GM19035 (cell line): ENCODE results near the gene IFNA6.
"Not testable (repeated sequence)": the region's sequence is repeated elsewhere in the genome, so short reads cannot be mapped to it uniquely, and the experiment has no call there.

Source experiments
- ATAC-seq: cut with Tn5 transposase; IDR thresholded peaks from one replicate; pipeline ENCODE4 v1.9.1; 2021; ENCODE audit not compliant: unreplicated experiment

The IFNA6 gene

DNA sequence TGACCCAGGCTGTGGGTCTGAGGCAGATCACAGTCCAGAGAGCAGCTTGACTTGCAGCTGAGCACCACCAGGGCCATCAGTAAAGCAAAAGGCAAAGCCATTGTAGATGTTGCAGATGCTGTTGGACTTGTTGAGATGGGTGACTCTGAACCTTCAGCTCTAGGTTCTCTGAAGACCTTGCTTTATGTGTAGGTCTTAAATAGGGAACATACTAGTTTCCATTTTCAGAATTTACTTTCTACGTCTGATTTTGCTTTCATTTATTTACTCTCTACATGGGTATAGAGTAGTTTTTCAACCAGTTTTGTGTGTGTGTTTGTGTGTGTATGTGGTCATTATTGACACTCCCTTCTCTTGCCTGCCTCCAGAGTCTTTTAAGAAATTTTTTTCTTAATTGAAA lies at the start of gene IFNA6:
TSS of gene IFNA6 (minus strand) at position 101 of the 400 bp plus-strand sequence. CDS start at position 101, 0 bp downstream.
- no peak for ATAC-seq

- ATAC-seq = no peak
Measured at GRCh38 chr9:21399956-21400355, 49.3 kb upstream of the IFNA6 start.

- no peak for ATAC-seq
Measured at GRCh38 chr9:21398955-21399489, 48.3 kb upstream of the IFNA6 start.

DNA sequence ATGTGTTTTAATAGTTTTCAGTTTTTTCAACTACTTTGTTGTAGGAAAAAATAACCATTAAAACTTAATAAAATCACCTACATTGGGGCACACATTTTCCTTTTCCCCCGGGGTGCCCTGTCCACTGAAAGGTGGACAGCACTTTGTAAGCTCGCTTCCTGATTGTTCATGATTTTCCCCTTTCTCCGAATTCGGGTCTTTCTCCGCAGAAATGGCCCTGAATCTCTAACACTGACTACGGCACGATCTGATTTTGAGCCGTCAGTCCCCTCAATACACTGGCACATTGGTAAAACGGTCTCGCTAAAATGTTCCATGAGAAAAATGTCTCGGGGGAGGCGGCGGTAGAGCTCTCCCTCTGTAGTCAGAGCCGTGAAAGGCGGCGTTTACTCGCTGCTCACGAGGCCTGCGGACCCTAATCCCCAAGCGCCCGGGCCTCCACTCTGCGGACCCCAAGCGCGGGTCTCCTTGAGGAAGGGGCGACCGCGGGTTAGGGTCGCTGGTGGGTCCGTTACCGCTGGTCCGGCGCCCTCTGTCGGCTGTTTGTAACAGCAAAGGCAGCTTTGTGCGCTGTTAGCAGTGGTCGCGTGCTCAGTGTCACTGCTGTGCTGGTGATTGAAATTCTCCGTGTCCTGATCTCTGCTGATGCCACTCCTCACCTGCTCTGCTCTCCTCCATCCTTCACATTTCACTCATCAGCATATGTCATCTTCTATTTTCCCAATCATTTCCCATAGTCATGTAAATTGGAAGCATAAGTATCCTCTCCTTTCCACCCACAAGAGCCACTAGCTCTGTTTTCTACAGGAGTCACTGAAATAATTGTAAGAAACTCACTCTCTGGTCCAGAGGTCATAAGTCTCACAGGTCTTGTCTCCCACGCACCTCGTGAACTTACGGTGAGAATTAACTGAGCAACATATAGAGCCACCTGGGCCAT lies 45.4 kb upstream of the IFNA6 start:
- peak; percentile 76 for ATAC-seq

DNA sequence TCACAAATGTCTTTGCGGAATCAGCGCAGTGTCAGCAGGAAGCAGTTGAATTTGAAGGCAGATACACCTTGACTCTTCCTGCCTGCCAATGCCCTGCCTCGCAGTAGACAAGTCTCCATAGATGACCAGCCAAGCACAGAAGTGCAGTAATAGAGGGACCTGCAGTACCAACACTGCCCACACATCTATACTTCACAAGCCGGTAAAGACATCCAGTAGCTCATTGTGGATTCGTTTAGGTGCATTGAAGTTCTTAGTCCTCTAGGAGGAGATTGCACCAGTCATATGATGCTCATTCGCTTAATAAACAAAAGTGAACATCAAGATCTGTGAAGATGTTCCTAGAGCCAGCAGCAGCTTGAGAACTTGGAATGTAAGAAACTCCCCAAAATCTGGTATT lies 41.6 kb upstream of the IFNA6 start:
- ATAC-seq = peak; percentile 79

- no peak for ATAC-seq
Measured at GRCh38 chr9:21385131-21385670, 34.5 kb upstream of the IFNA6 start, which contains the start of gene IFNA2. TSS of gene IFNA2 (minus strand) at chr9:21385398. CDS start at chr9:21385329, 69 bp downstream.

- ATAC-seq = no peak
Measured at GRCh38 chr9:21383627-21384026, 32.9 kb upstream of the IFNA6 start.

- peak; percentile 99 for ATAC-seq
Measured at GRCh38 chr9:21381448-21382339, 31.0 kb upstream of the IFNA6 start.

GRCh38 chr9:21371467-21371866 lies 20.8 kb upstream of the IFNA6 start:
- not testable (repeated sequence) for ATAC-seq

- no peak for ATAC-seq
Measured at GRCh38 chr9:21367957-21368356, 17.3 kb upstream of the IFNA6 start, which contains the start of gene IFNA13. TSS of gene IFNA13 (minus strand) at chr9:21368057. CDS start at chr9:21368010, 47 bp downstream.

- not testable (repeated sequence) for ATAC-seq
Measured at GRCh38 chr9:21367169-21367568, 16.5 kb upstream of the IFNA6 start.

GRCh38 chr9:21362287-21362686 lies 11.6 kb upstream of the IFNA6 start:
- no peak for ATAC-seq

GRCh38 chr9:21357479-21358460 lies 7.1 kb upstream of the IFNA6 start:
- ATAC-seq = peak; percentile 89

- no peak for ATAC-seq
Measured at GRCh38 chr9:21348430-21348970, 2.2 kb downstream of the IFNA6 start.

- no peak for ATAC-seq
Measured at GRCh38 chr9:21340735-21341134, 10.0 kb downstream of the IFNA6 start.

DNA sequence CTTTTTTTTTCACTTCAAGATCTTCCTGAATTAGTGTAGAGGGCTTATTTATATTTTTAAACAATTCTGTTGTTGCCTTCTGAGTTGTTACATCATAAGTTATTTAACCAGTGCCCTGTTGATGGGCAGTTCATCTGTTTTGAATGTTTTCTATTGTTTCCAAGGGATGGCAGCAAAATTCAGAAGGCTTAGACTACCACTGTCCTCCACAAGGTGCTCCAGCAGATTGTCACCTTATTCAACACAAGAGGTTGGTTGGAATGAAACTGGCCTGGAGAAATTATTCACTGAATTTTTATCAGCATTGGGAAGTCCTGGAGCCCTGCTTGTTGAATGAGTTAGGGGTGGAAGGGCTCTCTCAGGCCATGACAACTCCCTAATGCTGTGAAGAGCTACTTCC lies 14.2 kb downstream of the IFNA6 start:
- no peak for ATAC-seq

DNA sequence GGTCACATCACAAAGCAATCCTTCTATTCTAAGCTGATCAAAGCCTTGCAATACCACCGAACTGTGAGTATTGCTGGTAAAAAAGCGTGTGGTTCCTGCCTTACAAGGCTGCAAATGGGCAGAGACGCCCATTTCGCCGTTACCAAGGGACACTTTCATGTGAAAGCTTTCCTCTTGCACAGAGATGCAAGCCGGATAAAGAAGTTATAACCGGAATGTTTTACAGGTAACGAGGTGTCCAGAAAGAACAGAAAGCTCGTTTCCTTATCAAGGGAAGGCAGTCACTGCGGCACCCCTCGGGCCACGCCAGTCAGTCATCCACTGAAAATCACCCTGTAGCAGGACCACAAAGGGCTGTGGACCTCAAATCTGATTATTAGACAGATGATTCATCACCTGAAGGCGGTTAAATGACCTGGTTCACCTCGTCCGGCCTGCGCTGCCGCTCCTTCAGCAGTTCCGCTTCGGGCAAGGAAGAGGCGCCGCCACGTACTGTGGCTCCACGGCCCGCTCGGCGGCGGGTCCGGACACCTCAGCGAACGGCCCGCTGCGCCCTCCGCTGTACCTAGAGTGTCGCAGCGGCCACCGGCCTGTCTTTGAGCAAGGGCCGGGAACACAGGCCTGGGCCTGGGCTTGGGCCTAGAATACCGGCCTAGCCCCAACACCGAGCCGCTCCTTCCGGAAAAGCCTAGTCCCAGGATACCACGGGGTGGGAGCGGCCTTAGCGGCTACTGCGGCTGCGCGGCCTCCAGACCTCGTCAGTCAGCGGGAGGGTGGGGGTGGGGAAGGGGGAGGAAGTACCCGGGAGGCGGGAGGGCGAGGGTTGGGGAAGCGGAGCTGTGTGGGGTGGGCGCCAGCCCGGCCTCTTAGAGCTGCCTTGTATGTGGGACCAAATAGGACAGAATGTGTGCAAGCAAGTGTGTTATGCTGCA lies 15.7 kb downstream of the IFNA6 start, which contains the start of gene KLHL9:
TSS of gene KLHL9 (minus strand) at position 704 of the 932 bp plus-strand sequence. CDS start at position 159, 545 bp downstream.
- ATAC-seq = peak; percentile 91

DNA sequence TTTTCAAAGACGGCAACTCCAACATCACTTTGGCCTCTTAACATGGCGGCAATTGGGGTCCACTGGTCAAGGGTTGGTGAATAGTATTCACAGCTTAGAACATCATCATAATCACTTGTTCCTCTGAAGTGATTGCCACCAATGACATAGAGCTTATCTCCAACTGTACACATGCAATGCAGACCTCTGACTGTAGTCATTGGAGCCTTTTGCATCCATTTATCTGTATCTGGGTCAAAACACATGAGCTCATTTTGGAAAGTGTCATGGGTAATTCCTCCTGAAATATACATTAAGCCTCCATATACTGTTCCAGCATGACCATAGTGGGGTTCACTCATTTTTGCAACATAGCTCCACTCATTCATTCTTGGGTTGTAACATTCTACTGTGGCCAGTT lies 17.5 kb downstream of the IFNA6 start:
- ATAC-seq = no peak
